Smooth muscle cell (in vitro differentiated cells): ENCODE results near the gene SLC39A13. TPM values are rescaled to one million over a fixed set of nuclear protein-coding genes. Genes with fewer than 3 reads are reported as not detected.

Source experiments
- DNase-seq: peaks from one replicate; lab custom pipeline; 2025; ENCODE audit not compliant: unreplicated experiment; lab: John Stamatoyannopoulos, UW
- H2AFZ ChIP-seq: fragments of 200-600 bp; sonication (generic); 2 replicates; pipeline ENCODE4 v1.6.0; 2016; ENCODE audit warnings: antibody characterized with exemption, low read depth, mild to moderate bottlenecking
- H3F3A ChIP-seq: fragments of 200-600 bp; sonication (generic); 2 replicates; pipeline ENCODE4 v1.6.0; 2017; ENCODE audit warnings: antibody characterized with exemption, low read depth
- H3K27ac ChIP-seq: fragments of 200-600 bp; sonication (generic); 2 replicates; pipeline ENCODE4 v1.5.1; 2016; ENCODE audit warnings: low read depth, mild to moderate bottlenecking
- H3K27me3 ChIP-seq: fragments of 200-600 bp; sonication (generic); 2 replicates; pipeline ENCODE4 v1.6.1; 2016; ENCODE audit warnings: low read depth, mild to moderate bottlenecking
- H3K36me3 ChIP-seq: fragments of 200-600 bp; sonication (generic); 2 replicates; pipeline ENCODE4 v1.5.1; 2016; ENCODE audit warnings: low read depth
- H3K4me1 ChIP-seq: fragments of 200-600 bp; sonication (generic); 2 replicates; pipeline ENCODE4 v1.5.1; 2016; ENCODE audit warnings: low read depth
- H3K4me2 ChIP-seq: fragments of 200-600 bp; sonication (generic); 2 replicates; pipeline ENCODE4 v1.6.0; 2016; ENCODE audit warnings: mild to moderate bottlenecking
- H3K4me3 ChIP-seq: fragments of 200-600 bp; sonication (generic); 2 replicates; pipeline ENCODE4 v1.5.1; 2016; ENCODE audit warnings: mild to moderate bottlenecking
- H3K79me2 ChIP-seq: fragments of 200-600 bp; sonication (generic); 2 replicates; pipeline ENCODE4 v1.6.0; 2016; ENCODE audit warnings: low read depth, mild to moderate bottlenecking
- H3K9ac ChIP-seq: fragments of 200-600 bp; sonication (generic); 2 replicates; pipeline ENCODE4 v1.6.0; 2016; ENCODE audit warnings: low read depth
- H3K9me3 ChIP-seq: fragments of 200-600 bp; sonication (generic); replicated peaks from 2 replicates; pipeline ENCODE4 v1.5.1; 2016; ENCODE audit warnings: low read depth
- H4K20me1 ChIP-seq: fragments of 200-600 bp; sonication (generic); 2 replicates; pipeline ENCODE4 v1.6.0; 2016; ENCODE audit warnings: low read depth
- WGBS: methylation state at CpG from one replicate; pipeline ENCODE4 v1.1.7; 2016; ENCODE audit warnings: low lambda C conversion rate; 5-methylcytosine and 5-hydroxymethylcytosine counted together
- polyA plus RNA-seq: library from polyadenylated mRNA; unstranded; fragments of >200 nt; fragmentation: Nextera tagmentation; extraction: Ambion mirVana; gene quantifications from 2 replicates; pipeline ENCODE4 v1.2.1, GENCODE V29; 2016
- total RNA-seq: library from RNA; depleted of rRNA; stranded (reverse); fragments of >200 nt; gene quantifications from 2 replicates; pipeline ENCODE4 v1.2.3, GENCODE V29; 2014
- TF ChIP-seq, protein P1 (sequence below): fragments of 200-600 bp; sonication (generic); IDR thresholded peaks from 2 replicates; pipeline ENCODE4 v1.5.1; 2017; ENCODE audit warnings: borderline replicate concordance, mild to moderate bottlenecking, antibody characterized with exemption; ENCODE audit not compliant: insufficient read depth, poor library complexity, severe bottlenecking

Gene SLC39A13
- total and polyA plus RNA-seq, 2 experiments from 2014 or later, result 56.9 to 143 TPM

DNA sequence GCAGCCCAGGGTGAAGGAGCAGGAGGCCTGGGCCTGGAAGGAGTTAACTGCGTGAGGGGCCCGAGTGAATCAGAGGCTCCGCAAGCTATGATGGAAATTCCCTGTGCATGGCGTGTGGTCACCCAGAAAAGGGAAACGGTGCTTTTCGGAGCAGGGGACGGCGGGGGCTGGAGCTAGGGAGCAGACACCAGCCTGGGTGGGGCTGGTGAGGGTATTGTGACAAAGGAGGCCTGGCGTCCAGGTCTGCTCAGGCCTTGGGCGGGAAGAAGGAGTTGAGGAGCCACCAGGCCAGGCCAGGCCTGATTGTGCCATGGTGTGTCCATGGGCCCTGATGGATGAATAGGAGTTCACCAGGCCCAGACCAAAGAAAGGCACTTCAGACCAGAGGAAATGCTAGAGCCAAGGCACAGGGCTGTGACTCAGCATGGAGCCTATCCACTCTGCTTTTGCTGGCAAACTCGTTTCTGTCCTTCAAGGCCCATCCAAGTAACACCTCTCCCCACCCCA is 17.3 kb upstream of the SLC39A13 start:
- Histone ChIP-seq H3K27me3 (no peaks in the 10 kb centered on the region), H4K20me1 (no peaks in the 10 kb centered on the region), H3K79me2 (no peaks in the 10 kb centered on the region), H3K36me3 (no peaks in the 10 kb centered on the region), H2AFZ (no peak overlapping the region), H3F3A (no peaks in the 10 kb centered on the region), H3K9me3 (no peaks in the 10 kb centered on the region), H3K27ac (no peak overlapping the region), H3K9ac (no peak overlapping the region), H3K4me3 (no peak overlapping the region), H3K4me2 (no peak overlapping the region), H3K4me1 (no peaks in the 10 kb centered on the region)
- 78% methylated on average over 10 of the region's 11 CpGs for WGBS
- TF ChIP-seq, protein P1, sequence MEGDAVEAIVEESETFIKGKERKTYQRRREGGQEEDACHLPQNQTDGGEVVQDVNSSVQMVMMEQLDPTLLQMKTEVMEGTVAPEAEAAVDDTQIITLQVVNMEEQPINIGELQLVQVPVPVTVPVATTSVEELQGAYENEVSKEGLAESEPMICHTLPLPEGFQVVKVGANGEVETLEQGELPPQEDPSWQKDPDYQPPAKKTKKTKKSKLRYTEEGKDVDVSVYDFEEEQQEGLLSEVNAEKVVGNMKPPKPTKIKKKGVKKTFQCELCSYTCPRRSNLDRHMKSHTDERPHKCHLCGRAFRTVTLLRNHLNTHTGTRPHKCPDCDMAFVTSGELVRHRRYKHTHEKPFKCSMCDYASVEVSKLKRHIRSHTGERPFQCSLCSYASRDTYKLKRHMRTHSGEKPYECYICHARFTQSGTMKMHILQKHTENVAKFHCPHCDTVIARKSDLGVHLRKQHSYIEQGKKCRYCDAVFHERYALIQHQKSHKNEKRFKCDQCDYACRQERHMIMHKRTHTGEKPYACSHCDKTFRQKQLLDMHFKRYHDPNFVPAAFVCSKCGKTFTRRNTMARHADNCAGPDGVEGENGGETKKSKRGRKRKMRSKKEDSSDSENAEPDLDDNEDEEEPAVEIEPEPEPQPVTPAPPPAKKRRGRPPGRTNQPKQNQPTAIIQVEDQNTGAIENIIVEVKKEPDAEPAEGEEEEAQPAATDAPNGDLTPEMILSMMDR, result no peak
- DNase-seq, result no peak

DNA sequence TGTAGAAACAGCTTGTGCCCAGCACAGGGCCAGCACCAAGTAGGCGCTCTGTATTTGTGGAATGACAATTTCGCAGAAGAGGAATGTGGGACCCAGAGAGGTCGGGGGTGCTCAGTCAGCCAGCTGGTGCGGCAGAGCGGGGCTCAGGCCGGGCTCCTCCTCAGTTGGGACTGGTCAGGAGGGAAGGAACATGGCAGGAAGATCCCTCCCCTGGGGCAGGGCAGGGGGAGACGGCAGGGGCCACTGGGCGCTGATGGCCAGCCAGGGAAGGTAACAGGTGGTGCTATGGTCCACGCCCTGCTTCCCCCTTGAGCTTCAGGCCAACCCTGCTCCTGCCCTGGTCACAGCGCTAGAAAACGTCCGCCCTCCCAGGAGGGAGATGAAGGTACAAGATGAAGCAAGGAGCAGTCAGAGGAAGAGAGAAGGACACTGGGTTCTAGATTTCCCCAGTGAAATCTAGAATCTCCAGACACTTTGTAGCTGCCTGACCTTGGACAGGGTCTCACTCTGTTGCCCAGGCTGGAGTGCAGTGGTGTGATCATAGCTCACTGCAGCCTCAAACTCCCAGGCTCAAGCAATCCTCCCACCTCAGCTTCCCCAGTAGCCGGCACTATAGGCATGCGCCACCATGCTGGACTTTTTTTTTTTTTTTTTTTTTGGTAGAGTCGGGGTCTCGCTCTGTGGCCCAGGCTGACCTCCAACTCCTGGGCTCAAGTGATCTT is 16.5 kb upstream of the SLC39A13 start:
- H3K27me3 ChIP-seq, result no peaks in the 10 kb centered on the region
- no peak overlapping the region for H2AFZ ChIP-seq
- no peaks in the 10 kb centered on the region for H3K36me3 ChIP-seq
- no peak overlapping the region for H3K9ac ChIP-seq
- no peaks in the 10 kb centered on the region for H4K20me1 ChIP-seq
- no peaks in the 10 kb centered on the region for H3F3A ChIP-seq
- no peak overlapping the region for H3K27ac ChIP-seq
- WGBS, result 97% methylated on average over 16 of the region's 16 CpGs
- no peak for DNase-seq
- H3K4me2 ChIP-seq, result no peak overlapping the region
- no peaks in the 10 kb centered on the region for H3K4me1 ChIP-seq
- H3K4me3 ChIP-seq, result no peak overlapping the region
- H3K9me3 ChIP-seq, result no peaks in the 10 kb centered on the region
- TF ChIP-seq, protein P1, result no peak
- H3K79me2 ChIP-seq, result no peaks in the 10 kb centered on the region

- TF ChIP-seq, protein P1, result no peak
- no peaks in the 10 kb centered on the region for H3F3A ChIP-seq
- no peaks in the 10 kb centered on the region for H3K79me2 ChIP-seq
- no peak overlapping the region for H3K4me2 ChIP-seq
- H3K4me1 ChIP-seq, result no peaks in the 10 kb centered on the region
- no peak overlapping the region for H3K9ac ChIP-seq
- 97% methylated on average over 13 of the region's 14 CpGs for WGBS
- H3K27me3 ChIP-seq, result no peaks in the 10 kb centered on the region
- no peak overlapping the region for H3K27ac ChIP-seq
- H3K36me3 ChIP-seq, result no peaks in the 10 kb centered on the region
- H4K20me1 ChIP-seq, result no peaks in the 10 kb centered on the region
- no peak overlapping the region for H2AFZ ChIP-seq
- no peaks in the 10 kb centered on the region for H3K9me3 ChIP-seq
- no peak overlapping the region for H3K4me3 ChIP-seq
- no peak for DNase-seq
These were observed 15.7 kb upstream of the SLC39A13 start for GRCh38 chr11:47392546-47393162.
